ENCODE measurements around the gene NAGLU.
A peak's percentile ranks its signal among the peaks of the same experiment; 100 is the strongest.

NAGLU gene

DNA sequence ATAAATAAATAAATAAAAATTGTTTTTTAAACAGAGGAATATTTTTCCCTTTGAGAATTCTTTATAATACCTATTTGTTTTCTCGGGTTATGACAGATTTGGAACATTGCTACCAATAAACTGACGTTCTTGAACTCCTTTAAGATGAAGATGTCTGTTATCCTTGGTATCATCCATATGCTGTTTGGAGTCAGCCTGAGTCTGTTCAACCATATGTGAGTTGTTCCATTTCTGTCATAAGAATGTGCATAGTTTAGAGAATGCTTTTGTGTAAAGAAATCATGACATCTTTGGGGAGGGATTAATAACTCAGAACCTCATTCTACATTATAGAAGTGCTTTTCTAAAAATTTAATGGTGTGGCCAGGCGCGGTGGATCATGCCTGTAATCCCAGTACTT is 37.2 kb upstream of the NAGLU start:
- Histone ChIP-seq H3K79me1 (ENCODE audit: low read depth, low read length) (no peaks in the 10 kb centered on the region), H3K36me3 (replicated peaks in 1 of 2; ENCODE audit: control insufficient read depth in 2 of 2, insufficient read depth in 2 of 2, low read length in 2 of 2) (peaks cover 13 to 96% of the 10 kb centered on the region in 2 donors), H3K27ac (replicated peaks; ENCODE audit: low read length) (no peak overlapping the region), H3K27me3 (ENCODE audit: control insufficient read depth in 3 of 3, insufficient read depth in 3 of 3, low read depth in 1 of 3, low read length in 3 of 3) (no peaks in the 10 kb centered on the region), H2AK5ac (ENCODE audit: low read depth, low read length) (no peak overlapping the region), H3K9me3 (replicated peaks in 1 of 2; ENCODE audit: control insufficient read depth in 2 of 2, insufficient read depth in 1 of 2, low read depth in 1 of 2, low read length in 2 of 2) (no peaks in the 10 kb centered on the region), H3K4me1 (ENCODE audit: control insufficient read depth in 2 of 2, insufficient read depth in 1 of 2, low read depth in 1 of 2, low read length in 2 of 2) (no peaks in the 10 kb centered on the region), H2BK5ac (ENCODE audit: low read length) (no peak overlapping the region), H3K18ac (ENCODE audit: low read length) (no peak overlapping the region), H4K8ac (ENCODE audit: low read depth, low read length) (no peak overlapping the region), H2BK15ac (ENCODE audit: low read length) (no peak overlapping the region), H3K4me3 (ENCODE audit: low read length in 2 of 2) (no peak overlapping the region), H3K23ac (ENCODE audit: low read depth, low read length, poor library complexity) (no peak overlapping the region), H3K4me2 (ENCODE audit: insufficient read depth, low read length, poor library complexity, severe bottlenecking) (no peak overlapping the region), H2BK12ac (ENCODE audit: low read length) (no peak overlapping the region), H4K91ac (ENCODE audit: low read depth, low read length, poor library complexity) (no peak overlapping the region), H2AFZ (ENCODE audit: low read length) (no peak overlapping the region), H3K4ac (ENCODE audit: low read length) (no peak overlapping the region), H3K9ac (ENCODE audit: low read depth, low read length, poor library complexity) (no peak overlapping the region), H2BK120ac (ENCODE audit: low read depth, low read length) (no peak overlapping the region), H3K14ac (ENCODE audit: low read length) (no peak overlapping the region)
- WGBS, 2 donors (ENCODE audit: extremely low coverage in 2 of 2, insufficient read length in 2 of 2, insufficient replicate concordance in 1 of 2) = no CpG with 5 or more reads among the region's 4 CpGs
- DNase-seq (ENCODE audit: low spot score) = no peak

DNA sequence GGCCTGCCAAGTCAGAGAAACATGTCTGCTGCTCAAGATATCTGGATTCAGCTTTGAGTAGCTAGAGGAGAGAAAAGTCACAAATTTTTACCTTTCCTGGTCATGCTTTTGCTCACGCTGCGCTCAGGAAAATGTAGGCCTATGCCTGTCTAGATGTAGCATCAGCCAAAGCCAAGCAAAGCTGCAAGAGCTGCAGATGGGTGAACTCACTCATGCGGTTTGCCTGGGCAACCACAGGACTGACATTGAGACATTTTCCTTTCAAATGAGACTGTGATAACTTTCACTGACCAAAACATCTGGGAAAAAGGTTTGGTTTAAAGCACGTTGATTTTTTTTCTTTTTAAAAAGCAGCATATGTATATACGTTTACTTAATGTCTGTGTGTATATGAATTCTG is 34.0 kb upstream of the NAGLU start:
- H4K91ac ChIP-seq (ENCODE audit: low read depth, low read length, poor library complexity) = no peak overlapping the region
- H3K14ac ChIP-seq (ENCODE audit: low read length) = no peak overlapping the region
- H2BK15ac ChIP-seq (ENCODE audit: low read length) = no peak overlapping the region
- H3K4me1 ChIP-seq (ENCODE audit: control insufficient read depth in 2 of 2, insufficient read depth in 1 of 2, low read depth in 1 of 2, low read length in 2 of 2) = peaks cover 7 to 12% of the 10 kb centered on the region in 2 donors
- H4K8ac ChIP-seq (ENCODE audit: low read depth, low read length) = no peak overlapping the region
- DNase-seq (ENCODE audit: low spot score) = no peak
- H3K79me1 ChIP-seq (ENCODE audit: low read depth, low read length) = no peaks in the 10 kb centered on the region
- no peak overlapping the region for H3K9ac ChIP-seq (ENCODE audit: low read depth, low read length, poor library complexity)
- no peak overlapping the region for H2BK5ac ChIP-seq (ENCODE audit: low read length)
- no peak overlapping the region for H3K23ac ChIP-seq (ENCODE audit: low read depth, low read length, poor library complexity)
- H3K27me3 ChIP-seq (ENCODE audit: control insufficient read depth in 3 of 3, insufficient read depth in 3 of 3, low read depth in 1 of 3, low read length in 3 of 3) = no peaks in the 10 kb centered on the region
- H2BK120ac ChIP-seq (ENCODE audit: low read depth, low read length) = no peak overlapping the region
- H2AK5ac ChIP-seq (ENCODE audit: low read depth, low read length) = no peak overlapping the region
- no peak overlapping the region for H2BK12ac ChIP-seq (ENCODE audit: low read length)
- H3K4me2 ChIP-seq (ENCODE audit: insufficient read depth, low read length, poor library complexity, severe bottlenecking) = no peak overlapping the region
- peak overlapping the region; percentile 19 for H3K27ac ChIP-seq (replicated peaks; ENCODE audit: low read length)
- no CpG with 5 or more reads among the region's 5 CpGs for WGBS, 2 donors (ENCODE audit: extremely low coverage in 2 of 2, insufficient read length in 2 of 2, insufficient replicate concordance in 1 of 2)
- peaks cover 11 to 77% of the 10 kb centered on the region in 2 donors for H3K36me3 ChIP-seq (replicated peaks in 1 of 2; ENCODE audit: control insufficient read depth in 2 of 2, insufficient read depth in 2 of 2, low read length in 2 of 2)
- no peak overlapping the region for H3K18ac ChIP-seq (ENCODE audit: low read length)
- H3K4ac ChIP-seq (ENCODE audit: low read length) = no peak overlapping the region
- H2AFZ ChIP-seq (ENCODE audit: low read length) = no peak overlapping the region
- H3K9me3 ChIP-seq (replicated peaks in 1 of 2; ENCODE audit: control insufficient read depth in 2 of 2, insufficient read depth in 1 of 2, low read depth in 1 of 2, low read length in 2 of 2) = no peaks in the 10 kb centered on the region
- no peak overlapping the region for H3K4me3 ChIP-seq (ENCODE audit: low read length in 2 of 2)

DNA sequence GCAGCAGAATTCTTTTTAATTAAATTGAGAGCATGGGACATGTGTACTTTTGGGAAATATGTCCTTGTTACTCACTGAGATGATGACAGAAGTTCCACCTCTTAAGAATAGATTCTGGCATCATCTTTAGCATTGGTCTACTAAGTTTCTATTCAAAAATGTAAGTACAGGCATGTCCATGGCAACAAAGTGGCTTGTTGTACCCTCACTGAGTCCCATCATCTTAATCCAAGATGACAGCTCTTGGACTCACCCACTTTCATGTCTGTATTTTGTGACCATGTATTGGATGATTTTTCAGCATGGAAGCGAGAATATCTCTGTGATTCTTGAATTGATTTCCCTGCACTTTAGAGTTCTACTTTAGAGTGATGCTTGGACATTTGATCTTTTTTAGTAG is 33.1 kb upstream of the NAGLU start:
- no peak overlapping the region for H4K91ac ChIP-seq (ENCODE audit: low read depth, low read length, poor library complexity)
- no peak overlapping the region for H2BK15ac ChIP-seq (ENCODE audit: low read length)
- H3K4me2 ChIP-seq (ENCODE audit: insufficient read depth, low read length, poor library complexity, severe bottlenecking) = no peak overlapping the region
- no peak overlapping the region for H2AK5ac ChIP-seq (ENCODE audit: low read depth, low read length)
- peaks cover 12 to 78% of the 10 kb centered on the region in 2 donors for H3K36me3 ChIP-seq (replicated peaks in 1 of 2; ENCODE audit: control insufficient read depth in 2 of 2, insufficient read depth in 2 of 2, low read length in 2 of 2)
- no peak overlapping the region for H2BK120ac ChIP-seq (ENCODE audit: low read depth, low read length)
- no peak overlapping the region for H3K4me3 ChIP-seq (ENCODE audit: low read length in 2 of 2)
- no peak overlapping the region for H3K9ac ChIP-seq (ENCODE audit: low read depth, low read length, poor library complexity)
- no peaks in the 10 kb centered on the region for H3K27me3 ChIP-seq (ENCODE audit: control insufficient read depth in 3 of 3, insufficient read depth in 3 of 3, low read depth in 1 of 3, low read length in 3 of 3)
- H3K9me3 ChIP-seq (replicated peaks in 1 of 2; ENCODE audit: control insufficient read depth in 2 of 2, insufficient read depth in 1 of 2, low read depth in 1 of 2, low read length in 2 of 2) = no peaks in the 10 kb centered on the region
- no peak for DNase-seq (ENCODE audit: low spot score)
- no peak overlapping the region for H3K18ac ChIP-seq (ENCODE audit: low read length)
- no CpG with 5 or more reads among the region's 1 CpG for WGBS, 2 donors (ENCODE audit: extremely low coverage in 2 of 2, insufficient read length in 2 of 2, insufficient replicate concordance in 1 of 2)
- no peak overlapping the region for H2AFZ ChIP-seq (ENCODE audit: low read length)
- H3K23ac ChIP-seq (ENCODE audit: low read depth, low read length, poor library complexity) = no peak overlapping the region
- no peak overlapping the region for H2BK12ac ChIP-seq (ENCODE audit: low read length)
- no peak overlapping the region for H3K4ac ChIP-seq (ENCODE audit: low read length)
- H2BK5ac ChIP-seq (ENCODE audit: low read length) = no peak overlapping the region
- H3K79me1 ChIP-seq (ENCODE audit: low read depth, low read length) = no peaks in the 10 kb centered on the region
- no peak overlapping the region for H4K8ac ChIP-seq (ENCODE audit: low read depth, low read length)
- H3K27ac ChIP-seq (replicated peaks; ENCODE audit: low read length) = no peak overlapping the region
- H3K4me1 ChIP-seq (ENCODE audit: control insufficient read depth in 2 of 2, insufficient read depth in 1 of 2, low read depth in 1 of 2, low read length in 2 of 2) = peaks cover 14 to 17% of the 10 kb centered on the region in 2 donors
- no peak overlapping the region for H3K14ac ChIP-seq (ENCODE audit: low read length)

DNA sequence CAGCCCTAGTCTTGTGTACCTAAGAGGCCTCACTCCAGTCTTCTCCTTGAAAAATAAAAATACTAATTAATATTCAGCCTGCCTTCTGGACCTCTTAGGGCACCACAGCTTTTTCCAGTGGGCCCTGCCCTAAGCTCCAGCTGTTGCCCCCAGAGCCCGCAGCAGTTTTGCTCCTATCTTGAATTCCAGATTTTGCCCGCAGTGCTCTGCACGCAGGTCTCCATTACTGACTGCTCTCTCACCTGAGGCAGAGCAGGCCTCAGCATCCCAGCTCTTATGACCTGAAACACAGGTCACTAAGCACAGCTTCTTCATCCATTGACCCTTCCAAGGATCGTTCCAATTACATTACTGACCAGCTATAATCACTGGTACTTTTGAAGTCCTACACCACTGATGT is 28.4 kb upstream of the NAGLU start:
- no peaks in the 10 kb centered on the region for H3K9me3 ChIP-seq (replicated peaks in 1 of 2; ENCODE audit: control insufficient read depth in 2 of 2, insufficient read depth in 1 of 2, low read depth in 1 of 2, low read length in 2 of 2)
- no CpG with 5 or more reads among the region's 4 CpGs for WGBS, 2 donors (ENCODE audit: extremely low coverage in 2 of 2, insufficient read length in 2 of 2, insufficient replicate concordance in 1 of 2)
- no peak for DNase-seq (ENCODE audit: low spot score)
- H3K4me2 ChIP-seq (ENCODE audit: insufficient read depth, low read length, poor library complexity, severe bottlenecking) = no peak overlapping the region
- H2AFZ ChIP-seq (ENCODE audit: low read length) = no peak overlapping the region
- H3K79me1 ChIP-seq (ENCODE audit: low read depth, low read length) = no peaks in the 10 kb centered on the region
- H4K8ac ChIP-seq (ENCODE audit: low read depth, low read length) = no peak overlapping the region
- no peak overlapping the region for H2BK120ac ChIP-seq (ENCODE audit: low read depth, low read length)
- peaks cover 17 to 66% of the 10 kb centered on the region in 2 donors for H3K36me3 ChIP-seq (replicated peaks in 1 of 2; ENCODE audit: control insufficient read depth in 2 of 2, insufficient read depth in 2 of 2, low read length in 2 of 2)
- no peak overlapping the region for H3K9ac ChIP-seq (ENCODE audit: low read depth, low read length, poor library complexity)
- peaks cover 14 to 17% of the 10 kb centered on the region in 2 donors for H3K4me1 ChIP-seq (ENCODE audit: control insufficient read depth in 2 of 2, insufficient read depth in 1 of 2, low read depth in 1 of 2, low read length in 2 of 2)
- no peak overlapping the region for H3K14ac ChIP-seq (ENCODE audit: low read length)
- H3K4ac ChIP-seq (ENCODE audit: low read length) = no peak overlapping the region
- no peak overlapping the region for H3K4me3 ChIP-seq (ENCODE audit: low read length in 2 of 2)
- peak overlapping the region; percentile 24 for H3K27ac ChIP-seq (replicated peaks; ENCODE audit: low read length)
- no peak overlapping the region for H2BK5ac ChIP-seq (ENCODE audit: low read length)
- no peak overlapping the region for H2BK15ac ChIP-seq (ENCODE audit: low read length)
- no peak overlapping the region for H3K23ac ChIP-seq (ENCODE audit: low read depth, low read length, poor library complexity)
- H2AK5ac ChIP-seq (ENCODE audit: low read depth, low read length) = no peak overlapping the region
- no peak overlapping the region for H3K18ac ChIP-seq (ENCODE audit: low read length)
- no peak overlapping the region for H4K91ac ChIP-seq (ENCODE audit: low read depth, low read length, poor library complexity)
- H2BK12ac ChIP-seq (ENCODE audit: low read length) = no peak overlapping the region
- H3K27me3 ChIP-seq (ENCODE audit: control insufficient read depth in 3 of 3, insufficient read depth in 3 of 3, low read depth in 1 of 3, low read length in 3 of 3) = no peaks in the 10 kb centered on the region

Measured in neuronal stem cell (in vitro differentiated cells).